ENCODE data around the gene ANTKMT. TPM values are rescaled to one million over a fixed set of nuclear protein-coding genes. Genes with fewer than 3 reads are reported as not detected.
"Not testable (repeated sequence)": the region's sequence is repeated elsewhere in the genome, so short reads cannot be mapped to it uniquely, and the experiment has no call there.

Gene ANTKMT
- polyA plus RNA-seq, 1 donor from 2014 or later = 73.4 TPM

DNA sequence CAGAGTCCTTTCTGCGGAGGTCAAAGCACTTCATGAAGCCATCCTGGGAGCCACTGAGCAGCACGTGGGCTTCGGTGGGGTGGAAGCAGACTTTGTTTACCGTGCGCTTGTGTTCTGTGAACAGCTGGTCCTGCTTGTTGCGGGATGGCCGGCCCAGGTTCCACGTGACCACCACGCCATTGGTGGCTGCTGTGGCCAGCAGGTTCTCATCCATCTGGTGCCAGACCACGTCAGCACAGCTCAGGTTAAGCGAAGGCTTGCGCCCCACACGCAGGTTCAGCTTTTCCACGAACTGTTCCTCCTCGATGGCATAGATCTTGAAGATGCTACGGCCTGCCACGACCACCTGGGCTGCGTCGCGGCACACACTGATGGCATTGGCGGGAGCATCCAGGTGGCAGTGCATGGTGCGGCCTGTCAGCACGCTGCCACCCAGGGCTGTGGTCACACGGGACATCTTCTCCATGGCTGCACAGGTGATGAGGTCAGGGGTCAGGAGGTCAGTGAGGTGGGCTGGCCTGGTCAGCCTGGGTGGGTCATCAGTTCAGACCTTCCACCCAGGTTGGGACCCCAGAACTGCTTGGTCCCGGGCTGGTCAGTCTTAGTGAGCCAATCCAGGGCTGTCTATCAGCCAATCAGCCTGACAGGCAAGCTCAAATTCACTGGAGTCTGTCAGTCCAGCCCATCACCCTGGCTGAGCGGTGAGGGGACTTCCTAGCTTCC, 31.6 kb upstream of the ANTKMT start:
- Histone ChIP-seq H3K79me2 (replicated peaks; ENCODE audit: insufficient read depth, low read length) (peaks cover 6% of the 10 kb centered on the region), H4K20me1 (ENCODE audit: insufficient read depth) (no peaks in the 10 kb centered on the region), H3K27me3 (ENCODE audit: insufficient read depth, low read depth, low read length) (peaks cover 2% of the 10 kb centered on the region), H3K4me3 (ENCODE audit: low read length) (peak overlapping the region; percentile 91), H3F3A (ENCODE audit: insufficient read depth, low read length, poor library complexity, severe bottlenecking) (no peaks in the 10 kb centered on the region), H3K9ac (ENCODE audit: low read length) (peak overlapping the region; percentile 85), H2AFZ (ENCODE audit: low read depth, low read length) (no peak overlapping the region), H3K36me3 (ENCODE audit: insufficient read depth, low read length) (no peaks in the 10 kb centered on the region), H3K9me2 (ENCODE audit: insufficient read depth, low read length) (no peaks in the 10 kb centered on the region), H3K4me2 (ENCODE audit: low read length) (peak overlapping the region; percentile 98), H3K9me3 (ENCODE audit: low read length) (no peaks in the 10 kb centered on the region), H3K27ac (ENCODE audit: low read length) (peak overlapping the region; percentile 55)
- TF ChIP-seq EP300 (conservative IDR thresholded peaks at IDR 0.05; ENCODE audit: poor library complexity, severe bottlenecking) = no peak
- TF ChIP-seq, protein P1, sequence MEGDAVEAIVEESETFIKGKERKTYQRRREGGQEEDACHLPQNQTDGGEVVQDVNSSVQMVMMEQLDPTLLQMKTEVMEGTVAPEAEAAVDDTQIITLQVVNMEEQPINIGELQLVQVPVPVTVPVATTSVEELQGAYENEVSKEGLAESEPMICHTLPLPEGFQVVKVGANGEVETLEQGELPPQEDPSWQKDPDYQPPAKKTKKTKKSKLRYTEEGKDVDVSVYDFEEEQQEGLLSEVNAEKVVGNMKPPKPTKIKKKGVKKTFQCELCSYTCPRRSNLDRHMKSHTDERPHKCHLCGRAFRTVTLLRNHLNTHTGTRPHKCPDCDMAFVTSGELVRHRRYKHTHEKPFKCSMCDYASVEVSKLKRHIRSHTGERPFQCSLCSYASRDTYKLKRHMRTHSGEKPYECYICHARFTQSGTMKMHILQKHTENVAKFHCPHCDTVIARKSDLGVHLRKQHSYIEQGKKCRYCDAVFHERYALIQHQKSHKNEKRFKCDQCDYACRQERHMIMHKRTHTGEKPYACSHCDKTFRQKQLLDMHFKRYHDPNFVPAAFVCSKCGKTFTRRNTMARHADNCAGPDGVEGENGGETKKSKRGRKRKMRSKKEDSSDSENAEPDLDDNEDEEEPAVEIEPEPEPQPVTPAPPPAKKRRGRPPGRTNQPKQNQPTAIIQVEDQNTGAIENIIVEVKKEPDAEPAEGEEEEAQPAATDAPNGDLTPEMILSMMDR (IDR thresholded peaks at IDR 0.05; ENCODE audit: poor library complexity, severe bottlenecking) = no peak
- TF ChIP-seq POLR2AphosphoS5 (IDR thresholded peaks at IDR 0.05) = no peak
- no peak for TF ChIP-seq SMC3 (conservative IDR thresholded peaks at IDR 0.05; ENCODE audit: poor library complexity)
- no peak for TF ChIP-seq TAF1 (IDR thresholded peaks at IDR 0.05; ENCODE audit: low read depth)
- no peak for TF ChIP-seq EZH2 (IDR thresholded peaks at IDR 0.05; ENCODE audit: borderline replicate concordance, insufficient read depth, low read length, poor library complexity, severe bottlenecking)
- TF ChIP-seq REST (IDR thresholded peaks at IDR 0.05; ENCODE audit: borderline replicate concordance) = no peak
- no peak for TF ChIP-seq RAD21 (conservative IDR thresholded peaks at IDR 0.05)
- no peak for TF ChIP-seq MXI1 (conservative IDR thresholded peaks at IDR 0.05; ENCODE audit: poor library complexity, severe bottlenecking)

DNA sequence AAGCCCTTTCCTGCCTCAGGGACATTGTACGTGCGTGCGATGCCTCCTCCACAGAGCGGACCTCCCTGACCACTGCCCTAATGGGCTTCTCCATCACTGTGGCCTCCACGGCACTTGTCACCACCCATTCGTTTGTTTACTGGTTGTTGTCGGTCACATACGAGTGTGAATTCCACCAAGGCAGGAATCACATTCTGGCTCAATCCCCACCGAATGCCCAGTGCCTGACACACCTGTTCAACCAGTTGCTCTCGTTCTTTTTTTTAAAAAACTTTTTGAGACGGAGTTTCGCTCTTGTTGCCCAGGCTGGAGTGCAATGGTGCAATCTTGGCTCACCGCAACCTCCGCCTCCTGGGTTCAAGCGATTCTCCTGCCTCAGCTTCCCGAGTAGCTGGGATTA, 29.7 kb upstream of the ANTKMT start:
- peaks cover 19% of the 10 kb centered on the region for H3K27me3 ChIP-seq (ENCODE audit: insufficient read depth, low read depth, low read length)
- not testable (repeated sequence) for H3K4me2 ChIP-seq (ENCODE audit: low read length); H3K9me2 ChIP-seq (ENCODE audit: insufficient read depth, low read length); H3K9ac ChIP-seq (ENCODE audit: low read length); H3K4me3 ChIP-seq (ENCODE audit: low read length); H2AFZ ChIP-seq (ENCODE audit: low read depth, low read length); H3F3A ChIP-seq (ENCODE audit: insufficient read depth, low read length, poor library complexity, severe bottlenecking); H3K27ac ChIP-seq (ENCODE audit: low read length); H3K9me3 ChIP-seq (ENCODE audit: low read length); H3K79me2 ChIP-seq (replicated peaks; ENCODE audit: insufficient read depth, low read length); H3K36me3 ChIP-seq (ENCODE audit: insufficient read depth, low read length); H4K20me1 ChIP-seq (ENCODE audit: insufficient read depth)
